Panc1 (cell line): ENCODE measurements around the gene CDIP1.

Experiments
- CTCF ChIP-seq: fragments of 450-650 bp; IDR thresholded peaks from 2 replicates; pipeline ENCODE4 v1.5.1; 2017; ENCODE audit warnings: mild to moderate bottlenecking
- REST ChIP-seq, 2 experiments: IDR thresholded peaks; 2 replicates each; pipeline ENCODE4 v1.6.1; 2011 to 2012; ENCODE audit warnings: low read depth in 2 of 2, control low read depth in 1 of 2, low read length in 1 of 2, mild to moderate bottlenecking in 1 of 2, moderate library complexity in 1 of 2; ENCODE audit not compliant: insufficient read depth in 1 of 2
- SIN3A ChIP-seq: IDR thresholded peaks from 2 replicates; pipeline ENCODE4 v1.6.1; 2012; ENCODE audit warnings: low read depth, mild to moderate bottlenecking, low read length, moderate library complexity, borderline replicate concordance; ENCODE audit not compliant: insufficient read depth
- TCF7L2 ChIP-seq: IDR thresholded peaks from 2 replicates; pipeline ENCODE4 v1.6.1; 2011; ENCODE audit warnings: mild to moderate bottlenecking, low read depth, low read length, inconsistent platforms

GRCh38 chr16:4537376-4538343 is 913 bp downstream of the CDIP1 start:
- TF ChIP-seq CTCF (no peak), SIN3A (no peak), REST (IDR thresholded peaks at IDR 0.05; ENCODE audit: insufficient read depth in 1 of 2, low read depth in 2 of 2, low read length in 1 of 2) (no peak), TCF7L2 (no peak)
